Thyroid gland (tissue), 4 donors: ENCODE results near the gene ASCC1.

ENCODE experiments used
- POLR2A ChIP-seq, 2 donors: fragments of 450-650 bp; IDR thresholded peaks; one replicate each; pipeline ENCODE4 v1.6.1; 2017; ENCODE audit warnings: antibody characterized with exemption in 2 of 2, mild to moderate bottlenecking in 2 of 2, moderate library complexity in 1 of 2
- TF ChIP-seq, protein P1 (sequence below), 6 experiments: fragments of 200-600 bp in 3 of 6; fragments of 450-650 bp in 3 of 6; sonication (generic) in 3 of 6; IDR thresholded peaks; one replicate each; pipeline ENCODE4 v1.5.1; 2016 to 2019; ENCODE audit warnings: antibody characterized with exemption in 6 of 6, mild to moderate bottlenecking in 2 of 6, inconsistent platforms in 1 of 6, moderate library complexity in 1 of 6

DNA sequence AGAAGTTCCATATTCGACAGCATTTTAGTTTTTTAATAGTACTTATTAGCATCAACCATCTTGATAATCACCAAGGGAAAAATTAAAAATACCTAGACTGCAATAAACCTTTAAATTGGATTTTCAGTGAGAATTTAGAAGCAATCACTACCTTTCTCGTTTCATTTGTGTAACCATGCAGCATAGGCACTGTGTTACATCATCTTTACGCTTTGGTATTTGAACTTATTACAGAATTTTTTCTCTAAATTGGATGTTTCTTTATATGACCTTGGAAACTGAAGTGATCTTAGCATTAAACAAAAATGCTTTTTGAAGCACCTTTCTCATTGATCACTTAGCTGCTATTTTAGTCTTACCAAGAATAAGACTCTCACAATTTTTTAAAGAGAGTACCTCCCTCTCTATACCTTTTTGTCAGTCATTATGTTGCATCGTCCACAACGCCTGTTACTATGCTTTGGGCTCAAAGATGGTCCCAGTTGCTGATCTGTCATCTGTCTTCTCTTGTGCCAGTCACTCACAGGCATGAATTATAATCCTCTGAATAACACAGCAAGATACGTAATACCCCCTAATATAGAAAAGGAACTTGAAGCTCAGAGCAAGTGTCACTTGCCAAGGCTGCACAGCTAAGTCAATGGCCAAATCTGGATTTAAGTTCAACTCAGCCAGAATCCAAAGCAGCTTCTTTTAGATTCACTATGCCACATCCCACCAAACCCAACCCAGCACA, 19.6 kb upstream of the ASCC1 start:
- TF ChIP-seq, protein P1, sequence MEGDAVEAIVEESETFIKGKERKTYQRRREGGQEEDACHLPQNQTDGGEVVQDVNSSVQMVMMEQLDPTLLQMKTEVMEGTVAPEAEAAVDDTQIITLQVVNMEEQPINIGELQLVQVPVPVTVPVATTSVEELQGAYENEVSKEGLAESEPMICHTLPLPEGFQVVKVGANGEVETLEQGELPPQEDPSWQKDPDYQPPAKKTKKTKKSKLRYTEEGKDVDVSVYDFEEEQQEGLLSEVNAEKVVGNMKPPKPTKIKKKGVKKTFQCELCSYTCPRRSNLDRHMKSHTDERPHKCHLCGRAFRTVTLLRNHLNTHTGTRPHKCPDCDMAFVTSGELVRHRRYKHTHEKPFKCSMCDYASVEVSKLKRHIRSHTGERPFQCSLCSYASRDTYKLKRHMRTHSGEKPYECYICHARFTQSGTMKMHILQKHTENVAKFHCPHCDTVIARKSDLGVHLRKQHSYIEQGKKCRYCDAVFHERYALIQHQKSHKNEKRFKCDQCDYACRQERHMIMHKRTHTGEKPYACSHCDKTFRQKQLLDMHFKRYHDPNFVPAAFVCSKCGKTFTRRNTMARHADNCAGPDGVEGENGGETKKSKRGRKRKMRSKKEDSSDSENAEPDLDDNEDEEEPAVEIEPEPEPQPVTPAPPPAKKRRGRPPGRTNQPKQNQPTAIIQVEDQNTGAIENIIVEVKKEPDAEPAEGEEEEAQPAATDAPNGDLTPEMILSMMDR (IDR thresholded peaks at IDR 0.05) = no peak
- TF ChIP-seq POLR2A (IDR thresholded peaks at IDR 0.05) = no peak
